H9 (cell line): ENCODE measurements around the gene MICB. TPM values are rescaled to one million over a fixed set of nuclear protein-coding genes. Genes with fewer than 3 reads are reported as not detected.

Source experiments
- DNase-seq: peaks from one replicate; pipeline ENCODE4 v3.0.0-alpha.2; 2017
- H2AFZ ChIP-seq: one replicate; pipeline ENCODE4 v1.6.1; 2013; ENCODE audit warnings: mild to moderate bottlenecking, low read length, control low read depth, moderate library complexity
- H2AK5ac ChIP-seq: 2 replicates; pipeline ENCODE4 v1.6.1; 2013; ENCODE audit warnings: low read length, control low read depth, mixed read lengths; ENCODE audit not compliant: insufficient read length
- H2BK120ac ChIP-seq: one replicate; pipeline ENCODE4 v1.6.1; 2013; ENCODE audit warnings: low read depth, mild to moderate bottlenecking, low read length, control low read depth, inconsistent platforms; ENCODE audit not compliant: poor library complexity, severe bottlenecking
- H2BK12ac ChIP-seq: 2 replicates; pipeline ENCODE4 v1.6.1; 2013; ENCODE audit warnings: low read length, control low read depth, mixed read lengths, low read depth; ENCODE audit not compliant: insufficient read length
- H2BK15ac ChIP-seq: 2 replicates; pipeline ENCODE4 v1.6.1; 2013; ENCODE audit warnings: low read depth, low read length, control low read depth
- H2BK20ac ChIP-seq: one replicate; pipeline ENCODE4 v1.6.1; 2013; ENCODE audit warnings: low read depth, mild to moderate bottlenecking, low read length, control low read depth, inconsistent platforms; ENCODE audit not compliant: poor library complexity, severe bottlenecking
- H2BK5ac ChIP-seq: 2 replicates; pipeline ENCODE4 v1.6.1; 2013; ENCODE audit warnings: low read length, control low read depth, mixed read lengths; ENCODE audit not compliant: insufficient read length
- H3K14ac ChIP-seq: 2 replicates; pipeline ENCODE4 v1.6.1; 2013; ENCODE audit warnings: low read length, control low read depth; ENCODE audit not compliant: insufficient read depth
- H3K18ac ChIP-seq: 2 replicates; pipeline ENCODE4 v1.6.1; 2013; ENCODE audit warnings: low read depth, mild to moderate bottlenecking, mixed read lengths, low read length, control low read depth; ENCODE audit not compliant: insufficient read length
- H3K23ac ChIP-seq: 2 replicates; pipeline ENCODE4 v1.6.1; 2013; ENCODE audit warnings: low read length, control low read depth, mixed read lengths, low read depth; ENCODE audit not compliant: insufficient read length
- H3K23me2 ChIP-seq: 2 replicates; pipeline ENCODE4 v1.6.1; 2013; ENCODE audit warnings: low read depth, mild to moderate bottlenecking, mixed read lengths, low read length, control low read depth; ENCODE audit not compliant: insufficient read length, poor library complexity, severe bottlenecking
- H3K27ac ChIP-seq: 2 replicates; pipeline ENCODE4 v1.5.1; 2013; ENCODE audit warnings: low read length, control low read depth, mixed read lengths, low read depth; ENCODE audit not compliant: insufficient read length
- H3K27me3 ChIP-seq: 2 replicates; pipeline ENCODE4 v1.6.1; 2013; ENCODE audit warnings: low read length, control low read depth, inconsistent platforms; ENCODE audit not compliant: insufficient read depth
- H3K4ac ChIP-seq: 2 replicates; pipeline ENCODE4 v1.6.1; 2013; ENCODE audit warnings: low read depth, mild to moderate bottlenecking, control low read depth, inconsistent platforms, low read length, moderate library complexity
- H3K4me1 ChIP-seq: 2 replicates; pipeline ENCODE4 v1.6.1; 2013; ENCODE audit warnings: low read length, control low read depth, inconsistent platforms; ENCODE audit not compliant: insufficient read depth
- H3K4me2 ChIP-seq: 2 replicates; pipeline ENCODE4 v1.6.1; 2013; ENCODE audit warnings: low read length, control low read depth, mixed read lengths; ENCODE audit not compliant: insufficient read length, insufficient read depth
- H3K56ac ChIP-seq: 2 replicates; pipeline ENCODE4 v1.6.1; 2013; ENCODE audit warnings: low read depth, mild to moderate bottlenecking, mixed read lengths, low read length, control low read depth; ENCODE audit not compliant: insufficient read length
- H3K79me1 ChIP-seq: 2 replicates; pipeline ENCODE4 v1.6.1; 2013; ENCODE audit warnings: low read depth, mild to moderate bottlenecking, moderate library complexity, low read length, control low read depth, inconsistent platforms; ENCODE audit not compliant: insufficient read depth, poor library complexity, severe bottlenecking
- H3K79me2 ChIP-seq: 2 replicates; pipeline ENCODE4 v1.6.1; 2013; ENCODE audit warnings: low read length, control low read depth, inconsistent platforms; ENCODE audit not compliant: insufficient read depth
- H3K9ac ChIP-seq: 2 replicates; pipeline ENCODE4 v1.6.1; 2013; ENCODE audit warnings: low read length, control low read depth, mixed read lengths; ENCODE audit not compliant: insufficient read length; ENCODE audit errors: extremely low read depth
- H3K9me3 ChIP-seq: one replicate; pipeline ENCODE4 v1.6.1; 2013; ENCODE audit warnings: low read depth, low read length, inconsistent platforms; ENCODE audit not compliant: control insufficient read depth
- H3T11ph ChIP-seq: one replicate; pipeline ENCODE4 v1.6.1; 2013; ENCODE audit warnings: mild to moderate bottlenecking, low read length, control low read depth, inconsistent platforms
- H4K20me1 ChIP-seq: one replicate; pipeline ENCODE4 v1.6.1; 2013; ENCODE audit not compliant: control insufficient read depth, insufficient read length, insufficient read depth
- H4K5ac ChIP-seq: 2 replicates; pipeline ENCODE4 v1.6.1; 2013; ENCODE audit warnings: low read depth, mild to moderate bottlenecking, mixed read lengths, low read length, control low read depth; ENCODE audit not compliant: insufficient read length
- H4K8ac ChIP-seq: replicated peaks from 2 replicates; pipeline ENCODE4 v1.6.1; 2013; ENCODE audit warnings: low read length, control low read depth, mixed read lengths, low read depth; ENCODE audit not compliant: insufficient read length
- H4K91ac ChIP-seq: 2 replicates; pipeline ENCODE4 v1.6.1; 2013; ENCODE audit warnings: low read depth, mild to moderate bottlenecking, moderate library complexity, mixed read lengths, low read length, control low read depth; ENCODE audit not compliant: insufficient read length
- H3K27ac Mint-ChIP-seq, 3 experiments: 2 replicates in 2 of 3; 3 replicates in 1 of 3; pipeline ENCODE4 v1.8.0; 2020 to 2021; ENCODE audit warnings: mixed read lengths in 3 of 3, mild to moderate bottlenecking in 1 of 3, moderate library complexity in 1 of 3
- H3K27me3 Mint-ChIP-seq: 2 replicates; pipeline ENCODE4 v1.8.0; 2021; ENCODE audit warnings: low read depth, mild to moderate bottlenecking, moderate library complexity, mixed read lengths
- H3K36me3 Mint-ChIP-seq, 3 experiments: 2 replicates in 2 of 3; 3 replicates in 1 of 3; pipeline ENCODE4 v1.8.0; 2020 to 2021; ENCODE audit warnings: low read depth in 3 of 3, mixed read lengths in 3 of 3; ENCODE audit not compliant: insufficient read depth in 1 of 3
- H3K4me1 Mint-ChIP-seq, 2 experiments: 2 replicates each; pipeline ENCODE4 v1.8.0; 2020; ENCODE audit warnings: mixed read lengths in 2 of 2
- H3K4me3 Mint-ChIP-seq, 2 experiments: 2 replicates in 1 of 2; 3 replicates in 1 of 2; pipeline ENCODE4 v1.8.0; 2020 to 2021; ENCODE audit warnings: mild to moderate bottlenecking in 2 of 2, mixed read lengths in 2 of 2, moderate library complexity in 1 of 2
- H3K9me3 Mint-ChIP-seq, 2 experiments: 2 replicates in 1 of 2; 3 replicates in 1 of 2; pipeline ENCODE4 v1.8.0; 2020; ENCODE audit warnings: mild to moderate bottlenecking in 2 of 2, mixed read lengths in 2 of 2, moderate library complexity in 1 of 2
- WGBS: extraction: QIAGEN DNeasy Blood & Tissue Kit; methylation state at CpG from one replicate; pipeline ENCODE4 v1.1.7; 2013; ENCODE audit warnings: missing lambda C conversion rate, low lambda C conversion rate, mixed read lengths; ENCODE audit not compliant: insufficient read length; ENCODE audit errors: extremely low coverage; 5-methylcytosine and 5-hydroxymethylcytosine counted together
- long read RNA-seq: library from polyadenylated mRNA; unstranded; transcript quantifications from one replicate; pipeline ENCODE4 v2.0.0, GENCODE V29; 2020
- total RNA-seq: library from RNA; stranded (reverse); gene quantifications from 2 replicates; pipeline ENCODE4 v1.2.1, GENCODE V29; 2021
- TF ChIP-seq, protein P1 (sequence below): fragments of 200-600 bp; sonication (generic); conservative IDR thresholded peaks from 3 replicates; pipeline ENCODE4 v1.8.0; 2021; ENCODE audit warnings: antibody characterized with exemption, mild to moderate bottlenecking

The MICB gene
- 6.2 and 6.8 TPM in 2 replicates for total RNA-seq
- long read RNA-seq, transcript MICB-201 (6 exons, 2,446 nt) = major isoform, 17 of 27 reads
- long read RNA-seq, transcript MICB-204 (6 exons, 2,411 nt) = minor isoform, 5 of 27 reads
- long read RNA-seq, partial matches to known transcripts = 1 of 27 reads
- long read RNA-seq, other reads (novel, unspliced or antisense) = 4 of 27 reads

DNA sequence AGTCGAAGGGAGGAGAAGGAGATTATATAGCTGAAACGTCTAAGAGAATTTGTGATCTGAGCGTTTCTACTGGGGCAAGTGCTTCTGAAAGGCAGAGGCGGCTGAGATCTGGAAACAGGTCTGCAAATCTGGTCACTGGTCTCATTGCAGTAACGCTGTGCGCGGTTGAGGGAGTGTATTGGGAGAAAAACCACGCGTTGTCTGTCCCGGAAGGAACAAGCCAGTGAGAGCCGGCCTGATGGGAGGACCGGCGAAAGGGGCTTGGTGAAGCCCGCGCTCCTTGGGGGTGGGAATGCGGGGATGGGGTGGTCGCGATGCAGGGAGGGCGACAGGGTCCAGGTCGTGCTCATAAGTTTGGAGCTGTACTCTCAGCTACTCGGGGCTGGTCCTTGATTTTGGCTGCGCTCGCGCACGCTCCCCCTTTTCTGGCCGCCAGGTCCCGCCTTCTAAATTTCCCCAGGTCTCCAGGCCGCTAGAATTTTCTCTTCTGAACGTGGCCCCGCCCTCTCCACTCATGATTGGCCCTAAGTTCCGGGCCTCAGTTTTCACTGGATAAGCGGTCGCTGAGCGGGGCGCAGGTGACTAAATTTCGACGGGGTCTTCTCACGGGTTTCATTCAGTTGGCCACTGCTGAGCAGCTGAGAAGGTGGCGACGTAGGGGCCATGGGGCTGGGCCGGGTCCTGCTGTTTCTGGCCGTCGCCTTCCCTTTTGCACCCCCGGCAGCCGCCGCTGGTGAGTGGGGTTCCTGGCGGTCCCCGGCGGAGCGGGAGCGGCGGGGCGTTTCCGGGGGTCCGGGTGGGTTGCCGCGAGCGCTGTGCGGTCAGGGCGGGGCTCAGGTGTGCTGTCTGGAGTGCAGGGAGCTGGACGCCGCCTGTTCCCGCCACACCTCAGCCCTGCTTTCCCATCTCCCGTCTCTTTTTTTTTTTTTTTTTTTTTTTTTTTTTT lies at the start of gene MICB:
Gene MICB, plus strand, starts transcription at position 615 of the 946 bp plus-strand sequence. Its CDS starts 49 bp downstream, at position 664.
- no peak within 1 kb of the TSS for H3K27ac ChIP-seq
- peaks cover 3% of the 10 kb centered on the region for H3K79me1 ChIP-seq
- peaks cover 16% of the 10 kb centered on the region for H3K23me2 ChIP-seq
- H4K5ac ChIP-seq = no peak within 1 kb of the TSS
- WGBS = no CpG with 5 or more reads among the region's 64 CpGs
- Mint-ChIP-seq H3K27me3 (peaks cover 49% of the 10 kb centered on the region), H3K36me3 (peaks cover 0 to 5% (median 0%) of the 10 kb centered on the region in 3 experiments; a peak in 3 of 7 replicates), H3K4me1 (peaks cover 40 to 42% of the 10 kb centered on the region in 2 experiments), H3K27ac (peak within 1 kb of the TSS in 2 of 3 experiments; percentile 35 to 66; a peak in 4 of 7 replicates), H3K9me3 (no peaks in the 10 kb centered on the region; a peak in 2 of 5 replicates), H3K4me3 (peak within 1 kb of the TSS; percentile 82 to 95)
- H3K4me1 ChIP-seq = peaks cover 3% of the 10 kb centered on the region; the same call in 1 of the 2 replicates
- no peak within 1 kb of the TSS for H2BK5ac ChIP-seq
- no peak within 1 kb of the TSS for H2AFZ ChIP-seq
- H2BK15ac ChIP-seq = no peak within 1 kb of the TSS
- DNase-seq = peak; percentile 96
- no peaks in the 10 kb centered on the region for H4K20me1 ChIP-seq
- peak within 1 kb of the TSS; percentile 39 for H3K9ac ChIP-seq
- no peak within 1 kb of the TSS for H2BK12ac ChIP-seq
- H3K79me2 ChIP-seq = no peaks in the 10 kb centered on the region; the same call in 1 of the 2 replicates
- H3K14ac ChIP-seq = no peak within 1 kb of the TSS; the same call in 1 of the 2 replicates
- no peaks in the 10 kb centered on the region; the same call in 1 of the 2 replicates for H3K27me3 ChIP-seq
- H3K9me3 ChIP-seq = no peaks in the 10 kb centered on the region
- no peak within 1 kb of the TSS for H3T11ph ChIP-seq
- H4K8ac ChIP-seq = no peak within 1 kb of the TSS
- H2BK120ac ChIP-seq = no peak within 1 kb of the TSS
- H3K4me2 ChIP-seq = peak within 1 kb of the TSS; percentile 88
- H3K23ac ChIP-seq = no peak within 1 kb of the TSS
- H2AK5ac ChIP-seq = no peak within 1 kb of the TSS
- no peak within 1 kb of the TSS for H3K56ac ChIP-seq
- no peak within 1 kb of the TSS for H4K91ac ChIP-seq
- H3K18ac ChIP-seq = peak within 1 kb of the TSS; percentile 39
- H3K4ac ChIP-seq = no peak within 1 kb of the TSS
- TF ChIP-seq, protein P1, sequence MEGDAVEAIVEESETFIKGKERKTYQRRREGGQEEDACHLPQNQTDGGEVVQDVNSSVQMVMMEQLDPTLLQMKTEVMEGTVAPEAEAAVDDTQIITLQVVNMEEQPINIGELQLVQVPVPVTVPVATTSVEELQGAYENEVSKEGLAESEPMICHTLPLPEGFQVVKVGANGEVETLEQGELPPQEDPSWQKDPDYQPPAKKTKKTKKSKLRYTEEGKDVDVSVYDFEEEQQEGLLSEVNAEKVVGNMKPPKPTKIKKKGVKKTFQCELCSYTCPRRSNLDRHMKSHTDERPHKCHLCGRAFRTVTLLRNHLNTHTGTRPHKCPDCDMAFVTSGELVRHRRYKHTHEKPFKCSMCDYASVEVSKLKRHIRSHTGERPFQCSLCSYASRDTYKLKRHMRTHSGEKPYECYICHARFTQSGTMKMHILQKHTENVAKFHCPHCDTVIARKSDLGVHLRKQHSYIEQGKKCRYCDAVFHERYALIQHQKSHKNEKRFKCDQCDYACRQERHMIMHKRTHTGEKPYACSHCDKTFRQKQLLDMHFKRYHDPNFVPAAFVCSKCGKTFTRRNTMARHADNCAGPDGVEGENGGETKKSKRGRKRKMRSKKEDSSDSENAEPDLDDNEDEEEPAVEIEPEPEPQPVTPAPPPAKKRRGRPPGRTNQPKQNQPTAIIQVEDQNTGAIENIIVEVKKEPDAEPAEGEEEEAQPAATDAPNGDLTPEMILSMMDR = no peak
- H2BK20ac ChIP-seq = no peak within 1 kb of the TSS
